K562 (cell line): Measurements from ENCODE around the gene SH3BP5. TPM values are rescaled to one million over a fixed set of nuclear protein-coding genes. Genes with fewer than 3 reads are reported as not detected.

Source experiments
- CAMTA2 ChIP-seq: fragments of 250-450 bp; sonication (Bioruptor Pico); conservative IDR thresholded peaks from 2 replicates; pipeline ENCODE4 v1.5.1; 2022
- CCNT2 ChIP-seq: IDR thresholded peaks from 2 replicates; pipeline ENCODE4 v1.6.1; 2011; ENCODE audit warnings: borderline replicate concordance, low read depth, mild to moderate bottlenecking, moderate library complexity, mixed read lengths, low read length; ENCODE audit not compliant: insufficient read length; ENCODE audit errors: extremely low read depth
- CEBPG ChIP-seq, 3 experiments: fragments of 200-800 bp in 1 of 3; sonication (Bioruptor generic) in 1 of 3; sonication (generic) in 1 of 3; formaldehyde crosslinking in 1 of 3; IDR thresholded peaks in 2 of 3; conservative IDR thresholded peaks in 1 of 3; 2 replicates each; pipeline versions ENCODE4 v1.6.1 to v1.8.0; 2016 to 2022; ENCODE audit warnings: missing compliant biosample characterization in 2 of 3, missing genetic modification characterization in 2 of 3, mild to moderate bottlenecking in 1 of 3, missing genetic modification reagents in 1 of 3
- MAFF ChIP-seq: IDR thresholded peaks from 2 replicates; pipeline ENCODE4 v1.6.1; 2012; ENCODE audit warnings: low read length, improper control_type of control experiment
- MAZ ChIP-seq, 2 experiments: fragments of 450-650 bp in 1 of 2; sonication (generic) in 1 of 2; formaldehyde crosslinking; IDR thresholded peaks in 1 of 2; conservative IDR thresholded peaks in 1 of 2; 2 replicates each; pipeline versions ENCODE4 v1.4.0 to v1.5.0; 2020; ENCODE audit warnings: mild to moderate bottlenecking in 1 of 2, missing genetic modification reagents in 1 of 2
- PHF21A ChIP-seq: fragments of 450-650 bp; IDR thresholded peaks from 2 replicates; pipeline ENCODE4 v1.6.1; 2017; ENCODE audit warnings: low read depth, borderline replicate concordance
- PRPF4 ChIP-seq: fragments of 200-400 bp; formaldehyde crosslinking; IDR thresholded peaks from one replicate; pipeline ENCODE4 v1.6.1; 2017; ENCODE audit warnings: low read length, low read depth, mild to moderate bottlenecking; ENCODE audit not compliant: insufficient read depth, poor library complexity, severe bottlenecking
- PTTG1 ChIP-seq: fragments of 450-650 bp; IDR thresholded peaks from 2 replicates; pipeline ENCODE4 v1.6.1; 2016; ENCODE audit warnings: low read depth, mild to moderate bottlenecking, missing genetic modification characterization, missing compliant biosample characterization
- ZKSCAN3 ChIP-seq: fragments of 250-450 bp; sonication (Bioruptor Pico); IDR thresholded peaks from 2 replicates; pipeline ENCODE4 v1.4.0; 2020
- ZNF143 ChIP-seq: sonication (generic); formaldehyde crosslinking; IDR thresholded peaks from 2 replicates; pipeline ENCODE4 v1.9.0; 2022; ENCODE audit warnings: mild to moderate bottlenecking, missing genetic modification reagents
- ZNF239 ChIP-seq: fragments of 250-450 bp; sonication (Bioruptor Pico); IDR thresholded peaks from 2 replicates; pipeline ENCODE4 v1.4.0; 2020; ENCODE audit warnings: mild to moderate bottlenecking
- ZNF609 ChIP-seq: sonication (generic); formaldehyde crosslinking; IDR thresholded peaks from 2 replicates; pipeline ENCODE4 v1.8.1; 2023; ENCODE audit warnings: missing genetic modification reagents, mild to moderate bottlenecking, borderline replicate concordance
- polyA plus RNA-seq, 8 experiments: library from polyadenylated mRNA; depleted of rRNA in 4 of 8; stranded (reverse) in 5 of 8; unstranded in 3 of 8; fragments of >200 nt; fragmentation: Nextera tagmentation in 2 of 8; fragmentation: Illumina TruSeq in 1 of 8; extraction: Ambion mirVana in 2 of 8; extraction: Trizol in 1 of 8; gene quantifications; 2 replicates each; pipeline versions ENCODE4 v1.2.1 to v1.2.3, GENCODE V29; 2011 to 2014; ENCODE audit warnings: inconsistent platforms in 1 of 8, missing spikeins in 1 of 8
- total RNA-seq, 7 experiments: library from RNA; depleted of rRNA in 6 of 7; stranded (reverse); fragments of >200 nt in 6 of 7; fragmentation: Illumina TruSeq in 2 of 7; extraction: Trizol in 2 of 7; gene quantifications; 2 replicates each; pipeline versions ENCODE4 v1.2.1 to v1.2.3, GENCODE V29; 2011 to 2021; ENCODE audit warnings: low replicate concordance in 1 of 7
- TF ChIP-seq, protein P1 (sequence below), 3 experiments: IDR thresholded peaks in 2 of 3; conservative IDR thresholded peaks in 1 of 3; 2 replicates each; pipeline ENCODE4 v1.5.1; 2011 to 2012; ENCODE audit warnings: low read length in 3 of 3, mild to moderate bottlenecking in 3 of 3, control low read depth in 2 of 3, improper control_type of control experiment in 1 of 3, inconsistent platforms in 1 of 3, low read depth in 1 of 3, mixed read lengths in 1 of 3, moderate library complexity in 1 of 3; ENCODE audit not compliant: insufficient read depth in 2 of 3
- TF ChIP-seq, protein P2 (sequence below): fragments of 450-650 bp; IDR thresholded peaks from 2 replicates; pipeline ENCODE4 v1.7.0; 2016; ENCODE audit warnings: borderline replicate concordance
- TF ChIP-seq, protein P3 (sequence below): IDR thresholded peaks from 3 replicates; pipeline ENCODE4 v1.6.1; 2011; ENCODE audit warnings: borderline replicate concordance, mild to moderate bottlenecking, moderate library complexity; ENCODE audit not compliant: insufficient read length; ENCODE audit errors: extremely low read depth

SH3BP5 gene
- total and polyA plus RNA-seq, 9 of the 15 experiments (the other 6 are each of a cell fraction or from before 2014, with no cell fraction given): 2.9 to 29.0 (median 14.9) TPM

GRCh38 chr3:15305359-15305844 is 27.0 kb downstream of the SH3BP5 start (continued):
- TF ChIP-seq PTTG1 (tag): no peak
- no peak for TF ChIP-seq ZNF143 (CRISPR knock-in tag)
- no peak for TF ChIP-seq ZKSCAN3
- no peak for TF ChIP-seq CEBPG (CRISPR knock-in tag; IDR thresholded peaks at IDR 0.05)
- TF ChIP-seq CEBPG (tag; conservative IDR thresholded peaks at IDR 0.05 in 1 of 2, IDR thresholded peaks at IDR 0.05 in 1 of 2): no peak
- TF ChIP-seq, protein P1, sequence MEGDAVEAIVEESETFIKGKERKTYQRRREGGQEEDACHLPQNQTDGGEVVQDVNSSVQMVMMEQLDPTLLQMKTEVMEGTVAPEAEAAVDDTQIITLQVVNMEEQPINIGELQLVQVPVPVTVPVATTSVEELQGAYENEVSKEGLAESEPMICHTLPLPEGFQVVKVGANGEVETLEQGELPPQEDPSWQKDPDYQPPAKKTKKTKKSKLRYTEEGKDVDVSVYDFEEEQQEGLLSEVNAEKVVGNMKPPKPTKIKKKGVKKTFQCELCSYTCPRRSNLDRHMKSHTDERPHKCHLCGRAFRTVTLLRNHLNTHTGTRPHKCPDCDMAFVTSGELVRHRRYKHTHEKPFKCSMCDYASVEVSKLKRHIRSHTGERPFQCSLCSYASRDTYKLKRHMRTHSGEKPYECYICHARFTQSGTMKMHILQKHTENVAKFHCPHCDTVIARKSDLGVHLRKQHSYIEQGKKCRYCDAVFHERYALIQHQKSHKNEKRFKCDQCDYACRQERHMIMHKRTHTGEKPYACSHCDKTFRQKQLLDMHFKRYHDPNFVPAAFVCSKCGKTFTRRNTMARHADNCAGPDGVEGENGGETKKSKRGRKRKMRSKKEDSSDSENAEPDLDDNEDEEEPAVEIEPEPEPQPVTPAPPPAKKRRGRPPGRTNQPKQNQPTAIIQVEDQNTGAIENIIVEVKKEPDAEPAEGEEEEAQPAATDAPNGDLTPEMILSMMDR (IDR thresholded peaks at IDR 0.05 in 2 of 3, conservative IDR thresholded peaks at IDR 0.05 in 1 of 3; ENCODE audit: insufficient read depth in 2 of 3, low read depth in 1 of 3, low read length in 3 of 3): peak in 2 of 3 experiments; percentile 21 to 74; a peak in 3 of 6 replicates
- no peak for TF ChIP-seq CAMTA2
- TF ChIP-seq PHF21A: no peak; the same call in 1 of the 2 replicates
- peak; percentile 52; the same call in 1 of the 2 replicates for TF ChIP-seq ZNF239 (CRISPR knock-in tag)
- peak in 1 of 2 experiments; percentile 48; a peak in 2 of 4 replicates for TF ChIP-seq MAZ (CRISPR knock-in tag; conservative IDR thresholded peaks at IDR 0.05 in 1 of 2, IDR thresholded peaks at IDR 0.05 in 1 of 2)
- no peak for TF ChIP-seq PRPF4
- no peak for TF ChIP-seq MAFF
- no peak for TF ChIP-seq CCNT2
- TF ChIP-seq, protein P2, sequence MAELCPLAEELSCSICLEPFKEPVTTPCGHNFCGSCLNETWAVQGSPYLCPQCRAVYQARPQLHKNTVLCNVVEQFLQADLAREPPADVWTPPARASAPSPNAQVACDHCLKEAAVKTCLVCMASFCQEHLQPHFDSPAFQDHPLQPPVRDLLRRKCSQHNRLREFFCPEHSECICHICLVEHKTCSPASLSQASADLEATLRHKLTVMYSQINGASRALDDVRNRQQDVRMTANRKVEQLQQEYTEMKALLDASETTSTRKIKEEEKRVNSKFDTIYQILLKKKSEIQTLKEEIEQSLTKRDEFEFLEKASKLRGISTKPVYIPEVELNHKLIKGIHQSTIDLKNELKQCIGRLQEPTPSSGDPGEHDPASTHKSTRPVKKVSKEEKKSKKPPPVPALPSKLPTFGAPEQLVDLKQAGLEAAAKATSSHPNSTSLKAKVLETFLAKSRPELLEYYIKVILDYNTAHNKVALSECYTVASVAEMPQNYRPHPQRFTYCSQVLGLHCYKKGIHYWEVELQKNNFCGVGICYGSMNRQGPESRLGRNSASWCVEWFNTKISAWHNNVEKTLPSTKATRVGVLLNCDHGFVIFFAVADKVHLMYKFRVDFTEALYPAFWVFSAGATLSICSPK: no peak
- no peak for TF ChIP-seq ZNF609
- TF ChIP-seq, protein P3, sequence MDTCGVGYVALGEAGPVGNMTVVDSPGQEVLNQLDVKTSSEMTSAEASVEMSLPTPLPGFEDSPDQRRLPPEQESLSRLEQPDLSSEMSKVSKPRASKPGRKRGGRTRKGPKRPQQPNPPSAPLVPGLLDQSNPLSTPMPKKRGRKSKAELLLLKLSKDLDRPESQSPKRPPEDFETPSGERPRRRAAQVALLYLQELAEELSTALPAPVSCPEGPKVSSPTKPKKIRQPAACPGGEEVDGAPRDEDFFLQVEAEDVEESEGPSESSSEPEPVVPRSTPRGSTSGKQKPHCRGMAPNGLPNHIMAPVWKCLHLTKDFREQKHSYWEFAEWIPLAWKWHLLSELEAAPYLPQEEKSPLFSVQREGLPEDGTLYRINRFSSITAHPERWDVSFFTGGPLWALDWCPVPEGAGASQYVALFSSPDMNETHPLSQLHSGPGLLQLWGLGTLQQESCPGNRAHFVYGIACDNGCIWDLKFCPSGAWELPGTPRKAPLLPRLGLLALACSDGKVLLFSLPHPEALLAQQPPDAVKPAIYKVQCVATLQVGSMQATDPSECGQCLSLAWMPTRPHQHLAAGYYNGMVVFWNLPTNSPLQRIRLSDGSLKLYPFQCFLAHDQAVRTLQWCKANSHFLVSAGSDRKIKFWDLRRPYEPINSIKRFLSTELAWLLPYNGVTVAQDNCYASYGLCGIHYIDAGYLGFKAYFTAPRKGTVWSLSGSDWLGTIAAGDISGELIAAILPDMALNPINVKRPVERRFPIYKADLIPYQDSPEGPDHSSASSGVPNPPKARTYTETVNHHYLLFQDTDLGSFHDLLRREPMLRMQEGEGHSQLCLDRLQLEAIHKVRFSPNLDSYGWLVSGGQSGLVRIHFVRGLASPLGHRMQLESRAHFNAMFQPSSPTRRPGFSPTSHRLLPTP: no peak
